Measurements from ENCODE around the gene HERPUD2. TPM values are rescaled to one million over a fixed set of nuclear protein-coding genes. Genes with fewer than 3 reads are reported as not detected.

HERPUD2 gene
- total and polyA plus RNA-seq, 2 of the 8 experiments (the other 6 are each of a cell fraction or from before 2014, with no cell fraction given) = 18.3 to 27.3 TPM

GRCh38 chr7:35718047-35718446, 23.1 kb upstream of the HERPUD2 start:
- no peak overlapping the region for H4K5ac ChIP-seq (ENCODE audit: insufficient read length, low read depth, low read length)
- H3K79me2 ChIP-seq (ENCODE audit: control insufficient read depth in 1 of 2, insufficient read depth in 2 of 2, low read length in 2 of 2) = no peaks in the 10 kb centered on the region
- no peaks in the 10 kb centered on the region for H3K36me3 ChIP-seq (ENCODE audit: control insufficient read depth in 2 of 4, insufficient read depth in 4 of 4, low read length in 3 of 4)
- TF ChIP-seq HDAC6 (IDR thresholded peaks at IDR 0.05; ENCODE audit: low read depth, low read length) (no peak), FOSL1 (IDR thresholded peaks at IDR 0.05; ENCODE audit: insufficient read depth, low read depth, low read length) (no peak), YY1 (IDR thresholded peaks at IDR 0.05; ENCODE audit: low read depth, low read length) (no peak), GTF2F1 (IDR thresholded peaks at IDR 0.05; ENCODE audit: borderline replicate concordance, low read depth, low read length) (no peak)
- no peak overlapping the region for H3K56ac ChIP-seq (replicated peaks; ENCODE audit: insufficient read length, low read depth, low read length)
- CTCF ChIA-PET (ENCODE audit: partially characterized antibody) = interaction anchor here (1.6 kb wide), 1 partner anchor 10 kb away, joined by 4 read pairs; no protein-coding TSS in a partner anchor
- no peak overlapping the region for H3K27ac ChIP-seq (ENCODE audit: low read depth, low read length)
- 91% methylated on average over 1 of the region's 1 CpG; no CpG with 5 or more reads in 1 of the 2 experiments for WGBS, 2 experiments (ENCODE audit: extremely low coverage in 1 of 2, insufficient coverage in 1 of 2, insufficient read length in 1 of 2, insufficient replicate concordance in 2 of 2, low coverage in 1 of 2, low lambda C conversion rate in 2 of 2, missing lambda C conversion rate in 1 of 2)
- no peak overlapping the region for H2BK20ac ChIP-seq (ENCODE audit: low read length)
- no peak for FAIRE-seq
- no peak overlapping the region for H3K4ac ChIP-seq (replicated peaks; ENCODE audit: insufficient read length, low read depth, low read length)
- H3K79me1 ChIP-seq (ENCODE audit: low read depth, low read length) = no peaks in the 10 kb centered on the region
- H2BK12ac ChIP-seq (ENCODE audit: low read depth, low read length) = no peak overlapping the region
- H3K23ac ChIP-seq (ENCODE audit: insufficient read length) = no peak overlapping the region
- no peak overlapping the region for H3K4me2 ChIP-seq (ENCODE audit: insufficient read depth in 1 of 2, low read depth in 2 of 2, low read length in 2 of 2)
- no peak overlapping the region for H4K91ac ChIP-seq (replicated peaks; ENCODE audit: insufficient read length, low read length)
- no peak overlapping the region for H2AFZ ChIP-seq (ENCODE audit: low read length)
- POLR2A ChIA-PET (ENCODE audit: partially characterized antibody) = no interaction called here
- H2BK120ac ChIP-seq (replicated peaks; ENCODE audit: low read depth, low read length) = no peak overlapping the region
- no peak overlapping the region for H3K9ac ChIP-seq (replicated peaks in 1 of 4; ENCODE audit: extremely low read depth in 1 of 4, low read depth in 3 of 4, low read length in 3 of 4)
- H4K8ac ChIP-seq (ENCODE audit: extremely low read depth, insufficient read depth, low read length) = no peak overlapping the region
- no peaks in the 10 kb centered on the region for H3K23me2 ChIP-seq (ENCODE audit: low read depth, low read length)
- H3K18ac ChIP-seq (ENCODE audit: extremely low read depth, low read length) = no peak overlapping the region
- H3K14ac ChIP-seq (ENCODE audit: insufficient read length) = no peak overlapping the region
- no peak overlapping the region for H2AK5ac ChIP-seq (ENCODE audit: low read depth, low read length)
- DNase-seq (ENCODE audit: low read depth in 1 of 2, low spot score in 2 of 2) = no peak
- peaks cover 0 to 4% (median 2%) of the 10 kb centered on the region in 4 experiments; a peak in 2 of 7 replicates for H3K4me1 ChIP-seq (replicated peaks in 1 of 4; ENCODE audit: control insufficient read depth in 3 of 4, insufficient read depth in 4 of 4, low read length in 3 of 4)
- no peak overlapping the region for H3K4me3 ChIP-seq (ENCODE audit: extremely low read depth in 1 of 4, insufficient read depth in 2 of 4, low read depth in 3 of 4, low read length in 4 of 4)
- no peaks in the 10 kb centered on the region for H3K9me3 ChIP-seq (ENCODE audit: insufficient read depth in 2 of 2, low read depth in 1 of 2, low read length in 1 of 2)
- H2BK5ac ChIP-seq (ENCODE audit: low read depth, low read length) = no peak overlapping the region
- no peak overlapping the region for H2BK15ac ChIP-seq (ENCODE audit: low read length)
- H3K27me3 ChIP-seq (replicated peaks in 1 of 4; ENCODE audit: control insufficient read depth in 3 of 4, extremely low read depth in 1 of 4, insufficient read depth in 3 of 4, low read length in 3 of 4) = no peaks in the 10 kb centered on the region
- H4K20me1 ChIP-seq (replicated peaks in 1 of 2; ENCODE audit: control insufficient read depth in 1 of 2, insufficient read depth in 2 of 2, low read length in 2 of 2) = no peaks in the 10 kb centered on the region

All from H1 (cell line).